ENCODE measurements around the gene CASQ2.

DNA sequence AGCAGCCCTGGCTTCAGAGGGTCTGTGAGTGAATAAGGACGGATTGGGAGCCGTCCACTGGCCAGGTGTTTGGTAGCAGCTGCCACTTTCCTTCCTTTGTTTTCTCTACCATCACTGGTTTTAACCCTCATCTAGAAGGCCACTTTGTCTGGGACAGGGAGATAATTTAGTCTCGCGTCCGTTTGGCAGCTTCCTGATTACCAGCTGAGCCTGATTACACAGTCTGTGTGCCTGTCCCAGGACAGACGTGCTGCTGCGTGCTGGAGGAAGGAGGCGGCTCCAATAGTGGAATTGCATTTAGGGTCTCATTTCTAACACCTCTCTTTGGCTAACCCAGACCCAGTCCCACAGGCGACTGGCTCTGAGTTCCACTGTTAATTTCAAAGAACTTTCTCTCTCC is 24.6 kb upstream of the CASQ2 start:
- TF ChIP-seq, protein P1, sequence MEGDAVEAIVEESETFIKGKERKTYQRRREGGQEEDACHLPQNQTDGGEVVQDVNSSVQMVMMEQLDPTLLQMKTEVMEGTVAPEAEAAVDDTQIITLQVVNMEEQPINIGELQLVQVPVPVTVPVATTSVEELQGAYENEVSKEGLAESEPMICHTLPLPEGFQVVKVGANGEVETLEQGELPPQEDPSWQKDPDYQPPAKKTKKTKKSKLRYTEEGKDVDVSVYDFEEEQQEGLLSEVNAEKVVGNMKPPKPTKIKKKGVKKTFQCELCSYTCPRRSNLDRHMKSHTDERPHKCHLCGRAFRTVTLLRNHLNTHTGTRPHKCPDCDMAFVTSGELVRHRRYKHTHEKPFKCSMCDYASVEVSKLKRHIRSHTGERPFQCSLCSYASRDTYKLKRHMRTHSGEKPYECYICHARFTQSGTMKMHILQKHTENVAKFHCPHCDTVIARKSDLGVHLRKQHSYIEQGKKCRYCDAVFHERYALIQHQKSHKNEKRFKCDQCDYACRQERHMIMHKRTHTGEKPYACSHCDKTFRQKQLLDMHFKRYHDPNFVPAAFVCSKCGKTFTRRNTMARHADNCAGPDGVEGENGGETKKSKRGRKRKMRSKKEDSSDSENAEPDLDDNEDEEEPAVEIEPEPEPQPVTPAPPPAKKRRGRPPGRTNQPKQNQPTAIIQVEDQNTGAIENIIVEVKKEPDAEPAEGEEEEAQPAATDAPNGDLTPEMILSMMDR (IDR thresholded peaks at IDR 0.05) = no peak
- TF ChIP-seq POLR2A (IDR thresholded peaks at IDR 0.05) = no peak
